ENCODE measurements around the gene PADI6.

GRCh38 chr1:17412093-17412870 lies 40.3 kb downstream of the PADI6 start:
- TF ChIP-seq CTCF (IDR thresholded peaks at IDR 0.05; ENCODE audit: low read depth, low read length, poor library complexity, severe bottlenecking), result no peak
- no peak for TF ChIP-seq EZH2phosphoT487 (IDR thresholded peaks at IDR 0.05; ENCODE audit: borderline replicate concordance, low read length)
